Measurements from ENCODE around the gene METTL2B.
"Not testable (repeated sequence)": the region's sequence is repeated elsewhere in the genome, so short reads cannot be mapped to it uniquely, and the experiment has no call there.

Gene METTL2B

GRCh38 chr7:128459394-128459878 is 17.1 kb upstream of the METTL2B start:
- H3K4me3 ChIP-seq (ENCODE audit: low read depth, low read length), result no peak overlapping the region

DNA sequence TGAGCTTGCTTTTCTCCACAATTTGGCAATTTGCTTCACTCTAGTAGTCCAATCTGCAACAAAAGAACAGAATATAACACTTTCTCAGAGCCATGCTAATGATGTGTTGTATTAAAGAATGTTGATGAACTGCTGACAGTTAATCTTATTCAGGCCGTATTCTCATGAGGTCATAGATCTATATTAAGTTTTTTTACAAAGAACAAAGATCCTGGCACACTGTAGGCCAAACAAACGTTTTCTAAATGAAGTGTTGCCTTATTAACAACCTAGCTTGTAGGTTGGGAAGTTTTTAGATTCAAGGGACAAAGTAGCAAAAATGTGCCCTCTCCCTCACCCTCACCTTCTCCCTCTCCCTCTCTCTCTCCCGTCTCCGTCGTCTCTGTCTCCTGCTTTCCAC is 14.1 kb upstream of the METTL2B start:
- TF ChIP-seq POLR2A (IDR thresholded peaks at IDR 0.05; ENCODE audit: extremely low read depth, insufficient read length) (no peak), MYC (IDR thresholded peaks at IDR 0.05; ENCODE audit: low read depth, low read length) (no peak)
- TF ChIP-seq, protein P1, sequence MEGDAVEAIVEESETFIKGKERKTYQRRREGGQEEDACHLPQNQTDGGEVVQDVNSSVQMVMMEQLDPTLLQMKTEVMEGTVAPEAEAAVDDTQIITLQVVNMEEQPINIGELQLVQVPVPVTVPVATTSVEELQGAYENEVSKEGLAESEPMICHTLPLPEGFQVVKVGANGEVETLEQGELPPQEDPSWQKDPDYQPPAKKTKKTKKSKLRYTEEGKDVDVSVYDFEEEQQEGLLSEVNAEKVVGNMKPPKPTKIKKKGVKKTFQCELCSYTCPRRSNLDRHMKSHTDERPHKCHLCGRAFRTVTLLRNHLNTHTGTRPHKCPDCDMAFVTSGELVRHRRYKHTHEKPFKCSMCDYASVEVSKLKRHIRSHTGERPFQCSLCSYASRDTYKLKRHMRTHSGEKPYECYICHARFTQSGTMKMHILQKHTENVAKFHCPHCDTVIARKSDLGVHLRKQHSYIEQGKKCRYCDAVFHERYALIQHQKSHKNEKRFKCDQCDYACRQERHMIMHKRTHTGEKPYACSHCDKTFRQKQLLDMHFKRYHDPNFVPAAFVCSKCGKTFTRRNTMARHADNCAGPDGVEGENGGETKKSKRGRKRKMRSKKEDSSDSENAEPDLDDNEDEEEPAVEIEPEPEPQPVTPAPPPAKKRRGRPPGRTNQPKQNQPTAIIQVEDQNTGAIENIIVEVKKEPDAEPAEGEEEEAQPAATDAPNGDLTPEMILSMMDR (IDR thresholded peaks at IDR 0.05; ENCODE audit: low read depth, low read length), result no peak
- TF ChIP-seq, protein P2, sequence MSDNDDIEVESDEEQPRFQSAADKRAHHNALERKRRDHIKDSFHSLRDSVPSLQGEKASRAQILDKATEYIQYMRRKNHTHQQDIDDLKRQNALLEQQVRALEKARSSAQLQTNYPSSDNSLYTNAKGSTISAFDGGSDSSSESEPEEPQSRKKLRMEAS (IDR thresholded peaks at IDR 0.05; ENCODE audit: low read depth, low read length), result no peak
- no peak for DNase-seq (ENCODE audit: low read depth)

More at GRCh38 chr7:128459394-128459878, 17.1 kb upstream of the METTL2B start:
- peak; percentile 87 for DNase-seq (ENCODE audit: low read depth)
- TF ChIP-seq, protein P1 (IDR thresholded peaks at IDR 0.05; ENCODE audit: low read depth, low read length), result peak; percentile 95
- TF ChIP-seq POLR2A (IDR thresholded peaks at IDR 0.05; ENCODE audit: extremely low read depth, insufficient read length), result no peak

DNA sequence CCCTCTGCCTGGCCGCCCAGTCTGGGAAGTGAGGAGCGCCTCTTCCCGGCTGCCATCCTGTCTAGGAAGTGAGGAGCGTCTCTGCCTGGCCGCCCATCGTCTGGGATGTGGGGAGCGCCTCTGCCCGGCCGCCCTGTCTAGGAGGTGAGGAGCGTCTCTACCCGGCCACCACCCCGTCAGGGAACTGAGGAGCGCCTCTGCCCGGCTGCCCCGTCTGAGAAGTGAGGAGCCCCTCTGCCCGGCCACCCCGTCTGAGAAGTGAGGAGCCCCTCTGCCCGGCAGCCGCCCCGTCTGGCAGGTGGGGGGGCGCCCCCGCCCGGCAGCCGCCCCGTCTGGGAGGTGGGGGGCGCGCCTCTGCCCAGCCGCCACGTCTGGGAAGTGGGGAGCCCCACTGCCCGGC is 13.2 kb upstream of the METTL2B start:
- not testable (repeated sequence) for H3K4me3 ChIP-seq (ENCODE audit: low read depth, low read length); DNase-seq (ENCODE audit: low read depth)

More for the DNA sequence above, 14.1 kb upstream of the METTL2B start:
- no peak overlapping the region for H3K4me3 ChIP-seq (ENCODE audit: low read depth, low read length)

GRCh38 chr7:128463933-128464332 is 12.6 kb upstream of the METTL2B start:
- not testable (repeated sequence) for H3K4me3 ChIP-seq (ENCODE audit: low read depth, low read length); DNase-seq (ENCODE audit: low read depth)

- DNase-seq (ENCODE audit: low read depth); H3K4me3 ChIP-seq (ENCODE audit: low read depth, low read length): not testable (repeated sequence)
Measured at GRCh38 chr7:128466871-128467270, 9.7 kb upstream of the METTL2B start.

DNA sequence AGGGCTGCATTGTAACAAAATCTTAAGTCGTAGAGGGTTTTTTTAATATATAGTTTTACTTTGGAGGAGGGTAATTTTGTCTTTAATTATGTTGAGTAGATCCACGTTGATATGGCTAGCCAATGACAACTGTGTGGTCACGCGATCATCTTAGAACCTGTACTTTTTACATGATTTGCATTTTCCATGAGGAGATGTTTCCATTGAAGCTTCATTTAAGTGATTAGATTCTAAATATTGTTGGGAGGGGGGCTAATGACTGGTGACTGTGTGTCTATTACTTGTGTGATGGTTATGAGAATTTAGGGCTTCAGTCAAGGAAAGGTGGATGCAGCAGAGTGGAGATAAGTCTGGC is 765 bp downstream of the METTL2B start:
- H3K4me3 ChIP-seq (ENCODE audit: low read depth, low read length), result peak overlapping the region; percentile 82
- DNase-seq (ENCODE audit: low read depth), result not testable (repeated sequence)

DNA sequence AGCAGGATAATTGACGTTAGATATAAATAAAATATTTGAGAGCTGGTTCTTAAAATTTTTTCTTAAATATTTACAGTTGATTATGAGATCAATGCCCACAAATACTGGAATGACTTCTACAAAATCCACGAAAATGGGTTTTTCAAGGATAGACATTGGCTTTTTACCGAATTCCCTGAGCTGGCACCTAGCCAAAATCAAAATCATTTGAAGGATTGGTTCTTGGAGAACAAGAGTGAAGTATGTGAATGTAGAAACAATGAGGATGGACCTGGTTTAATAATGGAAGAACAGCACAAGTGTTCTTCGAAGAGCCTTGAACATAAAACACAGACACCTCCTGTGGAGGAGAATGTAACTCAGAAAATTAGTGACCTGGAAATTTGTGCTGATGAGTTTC is 2.5 kb downstream of the METTL2B start:
- peak overlapping the region; percentile 27 for H3K4me3 ChIP-seq (ENCODE audit: low read depth, low read length)
- DNase-seq (ENCODE audit: low read depth), result not testable (repeated sequence)

DNA sequence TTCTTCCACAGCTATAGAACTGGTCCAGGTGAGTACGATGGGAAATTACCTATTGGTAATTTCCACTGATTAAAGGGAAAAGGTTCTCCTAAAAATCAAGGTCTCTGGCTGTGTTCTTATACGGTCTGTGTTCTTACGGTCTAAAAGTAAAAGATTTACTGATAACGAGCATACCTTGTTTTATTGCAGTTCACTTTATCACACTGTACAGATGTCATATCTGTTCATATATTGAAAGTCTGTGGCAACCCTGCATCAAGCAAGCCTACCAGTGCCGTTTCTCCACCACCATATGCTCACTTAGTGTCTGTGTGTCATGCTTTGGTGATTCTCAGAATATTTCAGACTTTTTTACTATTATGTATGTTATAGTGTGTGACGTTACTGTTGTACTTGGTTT is 11.6 kb downstream of the METTL2B start:
- H3K4me3 ChIP-seq (ENCODE audit: low read depth, low read length); DNase-seq (ENCODE audit: low read depth): not testable (repeated sequence)

DNA sequence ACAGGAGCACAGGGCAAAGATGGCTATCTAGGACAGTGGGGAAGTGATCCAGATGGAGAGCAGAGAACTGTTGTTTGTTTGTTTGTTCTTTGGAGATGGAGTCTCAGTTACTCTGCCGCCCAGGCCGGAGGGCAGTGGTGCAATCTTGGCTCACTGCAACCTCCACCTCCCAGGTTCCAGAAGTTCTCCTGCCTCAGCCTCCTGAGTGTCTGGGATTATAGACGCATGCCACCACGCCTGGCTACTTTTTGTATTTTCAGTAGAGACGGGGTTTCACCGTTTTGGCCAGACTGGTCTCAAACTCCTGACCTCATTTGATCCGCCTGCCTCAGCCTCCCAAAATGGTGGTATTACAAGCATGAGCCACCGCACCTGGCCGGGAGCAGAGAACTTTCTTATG is 20.9 kb downstream of the METTL2B start:
- TF ChIP-seq, protein P2 (IDR thresholded peaks at IDR 0.05; ENCODE audit: low read depth, low read length), result no peak
- TF ChIP-seq MYC (IDR thresholded peaks at IDR 0.05; ENCODE audit: low read depth, low read length) (no peak), POLR2A (IDR thresholded peaks at IDR 0.05; ENCODE audit: extremely low read depth, insufficient read length) (no peak)
- TF ChIP-seq, protein P1 (IDR thresholded peaks at IDR 0.05; ENCODE audit: low read depth, low read length), result no peak
- no peak for DNase-seq (ENCODE audit: low read depth)
- H3K4me3 ChIP-seq (ENCODE audit: low read depth, low read length), result no peak overlapping the region

GRCh38 chr7:128505416-128505815 is 28.9 kb downstream of the METTL2B start:
- not testable (repeated sequence) for H3K4me3 ChIP-seq (ENCODE audit: low read depth, low read length); DNase-seq (ENCODE audit: low read depth)

DNA sequence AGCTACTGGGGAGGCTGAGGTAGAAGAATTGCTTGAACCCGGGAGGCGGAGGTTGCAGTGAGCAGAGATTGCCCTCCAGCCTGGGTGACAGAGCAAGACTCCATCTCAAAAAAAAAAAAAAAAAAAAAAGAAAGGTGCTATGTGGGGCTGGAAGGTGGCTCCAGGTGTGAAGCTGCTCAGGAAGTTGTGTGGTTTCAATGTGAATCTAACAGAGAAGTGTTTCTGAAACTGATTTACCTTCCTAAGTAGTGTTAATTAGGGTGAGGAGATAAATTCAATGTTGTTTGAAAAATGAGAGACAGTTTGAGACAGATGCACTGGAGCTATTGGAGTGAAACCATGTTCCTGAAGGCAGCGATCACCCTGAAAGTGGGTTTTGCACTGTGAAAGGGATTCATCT is 30.3 kb downstream of the METTL2B start:
- not testable (repeated sequence) for H3K4me3 ChIP-seq (ENCODE audit: low read depth, low read length); DNase-seq (ENCODE audit: low read depth)

DNA sequence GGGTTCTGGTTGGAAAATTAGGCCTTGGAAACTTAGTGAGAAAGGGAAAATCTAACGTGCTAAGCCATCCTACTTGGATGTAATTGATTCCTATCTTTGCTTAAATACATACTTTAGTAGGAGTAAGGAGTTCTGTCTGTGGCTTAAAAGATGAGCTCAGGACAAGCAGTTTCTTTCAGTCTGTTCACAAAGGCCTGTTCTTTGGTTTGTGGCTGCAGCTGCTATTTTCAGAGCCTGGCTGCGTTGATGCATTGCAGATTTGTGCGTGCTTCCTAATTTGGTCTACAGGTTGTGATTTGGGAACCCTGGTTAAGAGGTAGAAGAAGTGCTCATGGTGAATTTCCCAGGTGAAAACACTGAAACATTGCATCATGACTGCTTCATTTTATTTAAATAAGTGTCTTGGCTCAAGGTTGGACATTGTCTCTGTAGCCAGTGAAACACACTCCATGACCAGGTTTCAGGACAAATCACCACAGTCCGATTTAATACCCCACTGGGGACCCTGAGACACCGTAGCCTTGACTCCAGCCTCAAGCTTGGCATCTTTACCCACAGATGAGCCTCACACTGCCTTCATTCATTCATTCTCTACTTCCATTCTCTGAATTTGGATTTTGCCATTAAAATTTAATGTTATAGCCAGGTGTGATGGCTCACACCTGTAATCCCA is 30.9 kb downstream of the METTL2B start:
- not testable (repeated sequence) for DNase-seq (ENCODE audit: low read depth); H3K4me3 ChIP-seq (ENCODE audit: low read depth, low read length)

- H3K4me3 ChIP-seq (ENCODE audit: low read depth, low read length); DNase-seq (ENCODE audit: low read depth): not testable (repeated sequence)
Measured at GRCh38 chr7:128511692-128512091, 35.1 kb downstream of the METTL2B start.

DNA sequence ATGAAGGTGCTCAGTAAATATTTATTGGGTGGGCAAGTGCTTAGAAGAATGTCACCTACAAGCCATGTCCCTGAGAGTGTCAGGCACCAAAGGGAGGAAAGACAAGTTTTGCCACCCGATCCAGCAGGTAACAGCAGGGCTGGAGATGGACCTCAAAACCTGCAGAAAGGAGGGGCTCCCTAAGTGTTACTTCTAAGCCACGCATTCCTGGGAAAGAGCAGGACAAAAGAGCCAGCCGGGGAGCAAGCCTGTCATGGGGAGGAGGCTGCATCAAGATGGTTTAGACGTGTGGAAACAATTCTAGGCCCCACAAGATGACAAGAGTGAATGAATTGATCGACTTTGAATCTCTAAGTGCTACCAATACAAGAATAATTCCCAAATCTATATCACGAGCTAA is 38.7 kb downstream of the METTL2B start:
- H3K4me3 ChIP-seq (ENCODE audit: low read depth, low read length); DNase-seq (ENCODE audit: low read depth): not testable (repeated sequence)

DNA sequence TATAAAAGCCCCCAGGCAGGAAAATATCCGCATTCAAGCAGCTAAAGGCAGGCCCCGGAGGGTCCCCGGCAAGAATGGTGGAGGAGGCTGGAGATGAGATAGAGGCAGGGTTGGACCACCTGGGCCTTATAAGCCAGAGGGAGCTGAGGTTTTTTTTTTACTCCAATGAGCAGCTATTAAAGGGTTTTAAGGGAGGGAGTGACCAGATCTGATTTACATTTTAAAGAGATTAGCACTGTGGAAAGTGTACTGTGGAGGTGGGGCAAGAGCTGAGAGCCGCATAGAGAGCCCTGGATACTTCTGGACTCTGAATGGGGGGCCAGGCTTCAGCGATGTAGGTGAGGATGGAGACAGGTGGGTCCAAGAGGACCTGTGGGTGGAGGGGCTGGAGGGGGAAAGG is 40.5 kb downstream of the METTL2B start:
- not testable (repeated sequence) for DNase-seq (ENCODE audit: low read depth); H3K4me3 ChIP-seq (ENCODE audit: low read depth, low read length)

Measured in NB4 (cell line).